Right ventricle myocardium inferior (tissue), 1 donor: Measurements from ENCODE around the gene ACRV1. TPM values are rescaled to one million over a fixed set of nuclear protein-coding genes. Genes with fewer than 3 reads are reported as not detected.

Experiments used
- ATAC-seq: fragments of 200-7000 bp; cut with Tn5 transposase; one replicate; pipeline ENCODE4 v1.9.1; 2020; ENCODE audit warnings: mild to moderate bottlenecking, moderate library complexity
- DNase-seq: peaks from one replicate; pipeline ENCODE4 v3.0.0; 2021; ENCODE audit errors: missing footprints
- intact Hi-C: fragments of 100-400 bp; cut with DNase I; formaldehyde crosslinking; loops from one replicate; pipeline ENCODE4 v1.11.0; 2022
- total RNA-seq: library from RNA; stranded (reverse); fragmentation: NEBNext Ultra II Directional; extraction: Animal tissue kit (Norgen Biotek cat#: 25700); gene quantifications from one replicate; pipeline ENCODE4 v1.2.1, GENCODE V29; 2021
- donor health status: DM: no; HTN: yes; CAD: no; lungs with severe emphysema.

Gene ACRV1
- total RNA-seq, 1 donor from 2014 or later, result not detected

- intact Hi-C loops, result no loop called here
- no peak for DNase-seq
- no peak for ATAC-seq
These were observed 13.5 kb downstream of the ACRV1 start for GRCh38 chr11:125667151-125667550.

GRCh38 chr11:125663910-125664309 is 16.7 kb downstream of the ACRV1 start:
- DNase-seq (no peak), ATAC-seq (no peak)
- intact Hi-C loops, result no loop called here

- intact Hi-C loops, result no loop called here
- no peak for DNase-seq
- ATAC-seq, result no peak
These were observed 18.0 kb downstream of the ACRV1 start for GRCh38 chr11:125662689-125663088.

- intact Hi-C loops, result no loop called here
- no peak for ATAC-seq
- no peak for DNase-seq
These were observed 31.0 kb downstream of the ACRV1 start for GRCh38 chr11:125649465-125650166.

- intact Hi-C loops, result no loop called here
- ATAC-seq (no peak), DNase-seq (no peak)
These were observed 34.8 kb downstream of the ACRV1 start for GRCh38 chr11:125645871-125646270.

GRCh38 chr11:125638315-125638714 is 42.3 kb downstream of the ACRV1 start:
- DNase-seq (no peak), ATAC-seq (no peak)
- intact Hi-C loops, result no loop called here

GRCh38 chr11:125637840-125638239 is 42.8 kb downstream of the ACRV1 start:
- no peak for DNase-seq
- ATAC-seq, result no peak
- intact Hi-C loops, result no loop called here

- no peak for DNase-seq
- intact Hi-C loops, result loop anchor here (5.0 kb wide), 3 partner anchors 35 to 130 kb away; partner anchors contain the start of genes EI24, FEZ1 and STT3A
- ATAC-seq, result no peak
These were observed 53.3 kb downstream of the ACRV1 start for GRCh38 chr11:125627236-125627910.

GRCh38 chr11:125626288-125626950 is 54.2 kb downstream of the ACRV1 start:
- intact Hi-C loops, result loop anchor here (5.0 kb wide), 3 partner anchors 34 to 129 kb away; partner anchors contain the start of genes EI24, FEZ1 and STT3A
- DNase-seq (no peak), ATAC-seq (no peak)

- peak; percentile 92 for DNase-seq
- intact Hi-C loops, result loop anchor here (5.0 kb wide), 3 partner anchors 33 to 128 kb away; partner anchors contain the start of genes EI24, FEZ1 and STT3A
- ATAC-seq, result peak; percentile 97
These were observed 54.9 kb downstream of the ACRV1 start for GRCh38 chr11:125625630-125626287.

GRCh38 chr11:125625225-125625629 is 55.4 kb downstream of the ACRV1 start:
- intact Hi-C loops, result loop anchor here (5.0 kb wide), 3 partner anchors 33 to 128 kb away; partner anchors contain the start of genes EI24, FEZ1 and STT3A
- ATAC-seq (peak; percentile 53), DNase-seq (no peak)

GRCh38 chr11:125624756-125625213 is 55.9 kb downstream of the ACRV1 start, which contains the start of gene CHEK1:
CHEK1 (plus strand) TSS chr11:125625163; CDS start chr11:125626769, 1,606 bp downstream.
- no peak for ATAC-seq
- peak; percentile 34 for DNase-seq
- intact Hi-C loops, result loop anchor here (5.0 kb wide), 3 partner anchors 32 to 127 kb away; partner anchors contain the start of genes EI24, FEZ1 and STT3A

GRCh38 chr11:125623064-125623463 is 57.6 kb downstream of the ACRV1 start:
- ATAC-seq (no peak), DNase-seq (no peak)
- intact Hi-C loops, result no loop called here

GRCh38 chr11:125621995-125622394 is 58.7 kb downstream of the ACRV1 start:
- intact Hi-C loops, result no loop called here
- no peak for DNase-seq
- ATAC-seq, result no peak

Other genes with a start within 250 kb of the ACRV1 start
- gene FEZ1, start 184.6 kb downstream of the ACRV1 start, total RNA-seq, result 43.3 TPM
- gene EI24, start 111.4 kb downstream of the ACRV1 start, total RNA-seq, result 58.1 TPM
- 61.2 TPM for gene STT3A, start 88.0 kb downstream of the ACRV1 start, total RNA-seq
- gene CHEK1, start 55.7 kb downstream of the ACRV1 start, total RNA-seq, result 2.0 TPM
- gene PATE1, start 65.4 kb upstream of the ACRV1 start, total RNA-seq, result not detected
- not detected for gene PATE2, start 98.0 kb upstream of the ACRV1 start, total RNA-seq
- gene PATE3, start 107.3 kb upstream of the ACRV1 start, total RNA-seq, result not detected
- gene PATE4, start 152.5 kb upstream of the ACRV1 start, total RNA-seq, result not detected
- 5.0 TPM for gene HYLS1, start 206.8 kb upstream of the ACRV1 start, total RNA-seq
- gene PUS3, start 222.4 kb upstream of the ACRV1 start, total RNA-seq, result 8.1 TPM
- not detected for gene DDX25, start 223.7 kb upstream of the ACRV1 start, total RNA-seq